ENCODE data around the gene MZT2B.
"Not testable (repeated sequence)": the region's sequence is repeated elsewhere in the genome, so short reads cannot be mapped to it uniquely, and the experiment has no call there.

The MZT2B gene

GRCh38 chr2:130160131-130160530, 21.9 kb upstream of the MZT2B start:
- no peaks in the 10 kb centered on the region for H3K27me3 ChIP-seq
- H3K4me1 ChIP-seq: no peaks in the 10 kb centered on the region
- DNase-seq: no peak
- H3K9me3 ChIP-seq: no peaks in the 10 kb centered on the region
- no peaks in the 10 kb centered on the region for H3K36me3 ChIP-seq
- H3K4me3 ChIP-seq (ENCODE audit: low read depth, low read length): no peak overlapping the region
- no peak for TF ChIP-seq CTCF (IDR thresholded peaks at IDR 0.05; ENCODE audit: low read depth, low read length)

GRCh38 chr2:130160838-130161705, 21.0 kb upstream of the MZT2B start:
- peak; percentile 27 for TF ChIP-seq CTCF (IDR thresholded peaks at IDR 0.05; ENCODE audit: low read depth, low read length)
- H3K4me3 ChIP-seq (ENCODE audit: low read depth, low read length); H3K4me1 ChIP-seq; H3K9me3 ChIP-seq; H3K36me3 ChIP-seq; H3K27me3 ChIP-seq: not testable (repeated sequence)
- peak; percentile 63 for DNase-seq

- H3K9me3 ChIP-seq; H3K27me3 ChIP-seq; H3K4me1 ChIP-seq; H3K4me3 ChIP-seq (ENCODE audit: low read depth, low read length); H3K36me3 ChIP-seq; DNase-seq: not testable (repeated sequence)
Observed at GRCh38 chr2:130162486-130162885, 19.6 kb upstream of the MZT2B start.

- peaks cover 2% of the 10 kb centered on the region; the same call in 1 of the 2 replicates for H3K36me3 ChIP-seq
- TF ChIP-seq CTCF (IDR thresholded peaks at IDR 0.05; ENCODE audit: low read depth, low read length): no peak
Observed at GRCh38 chr2:130162968-130163367, 19.1 kb upstream of the MZT2B start.

GRCh38 chr2:130165293-130166016, 16.6 kb upstream of the MZT2B start:
- Histone ChIP-seq H3K4me1 (no peaks in the 10 kb centered on the region), H3K27me3 (no peaks in the 10 kb centered on the region), H3K9me3 (no peaks in the 10 kb centered on the region), H3K36me3 (peaks cover 2% of the 10 kb centered on the region; the same call in 1 of the 2 replicates), H3K4me3 (ENCODE audit: low read depth, low read length) (no peak overlapping the region)
- no peak for TF ChIP-seq CTCF (IDR thresholded peaks at IDR 0.05; ENCODE audit: low read depth, low read length)
- DNase-seq: no peak

More at GRCh38 chr2:130162968-130163367, 19.1 kb upstream of the MZT2B start:
- no peak for DNase-seq
- H3K9me3 ChIP-seq: no peaks in the 10 kb centered on the region
- no peaks in the 10 kb centered on the region for H3K4me1 ChIP-seq
- no peaks in the 10 kb centered on the region for H3K27me3 ChIP-seq
- no peak overlapping the region for H3K4me3 ChIP-seq (ENCODE audit: low read depth, low read length)

GRCh38 chr2:130166611-130167010, 15.5 kb upstream of the MZT2B start:
- H3K4me3 ChIP-seq (ENCODE audit: low read depth, low read length); H3K9me3 ChIP-seq; H3K36me3 ChIP-seq; DNase-seq; H3K27me3 ChIP-seq; H3K4me1 ChIP-seq: not testable (repeated sequence)

- not testable (repeated sequence) for H3K36me3 ChIP-seq
Observed at GRCh38 chr2:130169163-130169562, 12.9 kb upstream of the MZT2B start.

More at GRCh38 chr2:130169163-130169562, 12.9 kb upstream of the MZT2B start:
- H3K27me3 ChIP-seq; H3K4me1 ChIP-seq; DNase-seq; H3K4me3 ChIP-seq (ENCODE audit: low read depth, low read length); H3K9me3 ChIP-seq: not testable (repeated sequence)

All from BE2C (cell line).